Measurements from ENCODE around the gene TCEANC. TPM values are rescaled to one million over a fixed set of nuclear protein-coding genes. Genes with fewer than 3 reads are reported as not detected.
A peak's percentile ranks its signal among the peaks of the same experiment; 100 is the strongest.

Gene TCEANC
- total and polyA plus RNA-seq, 2 donors from 2014 or later = 2.6 to 5.3 TPM

DNA sequence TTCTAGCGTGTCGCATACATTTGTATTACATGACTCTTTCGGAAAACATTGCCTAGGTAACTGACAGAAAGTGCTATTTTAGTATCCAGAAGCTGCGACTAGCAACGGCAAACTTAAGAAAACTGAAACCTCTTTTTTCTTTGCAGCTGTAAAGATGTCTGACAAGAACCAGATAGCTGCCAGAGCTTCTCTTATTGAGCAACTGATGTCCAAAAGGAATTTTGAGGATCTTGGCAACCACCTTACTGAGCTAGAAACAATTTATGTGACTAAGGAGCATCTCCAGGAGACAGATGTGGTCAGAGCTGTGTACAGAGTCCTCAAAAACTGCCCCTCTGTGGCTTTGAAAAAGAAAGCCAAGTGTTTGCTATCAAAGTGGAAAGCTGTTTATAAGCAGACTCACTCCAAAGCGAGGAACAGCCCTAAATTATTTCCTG lies 9.4 kb downstream of the TCEANC start:
- intact Hi-C loops (cut with DNase I) = no loop called here
- Histone ChIP-seq H3K9me3 (ENCODE audit: control insufficient read depth in 2 of 3, insufficient read depth in 1 of 3, low read length in 3 of 3) (no peaks in the 10 kb centered on the region), H3K4me1 (ENCODE audit: control insufficient read depth in 2 of 3, insufficient read depth in 2 of 3, low read depth in 1 of 3, low read length in 3 of 3) (no peaks in the 10 kb centered on the region), H3K9ac (ENCODE audit: low read length in 3 of 3) (no peak overlapping the region), H3K4me3 (ENCODE audit: low read length in 3 of 3) (no peak overlapping the region), H3K27ac (ENCODE audit: low read depth in 2 of 2, low read length in 2 of 2) (no peak overlapping the region), H3K36me3 (ENCODE audit: control insufficient read depth in 2 of 3, insufficient read depth in 3 of 3, low read length in 3 of 3) (peaks cover 0 to 4% (median 2%) of the 10 kb centered on the region in 3 donors), H3K27me3 (ENCODE audit: control insufficient read depth, insufficient read depth, low read length) (peaks cover 8% of the 10 kb centered on the region)
- no peak for FAIRE-seq
- peak in 1 of 5 donors; percentile 62 for DNase-seq
- TF ChIP-seq, protein P1, sequence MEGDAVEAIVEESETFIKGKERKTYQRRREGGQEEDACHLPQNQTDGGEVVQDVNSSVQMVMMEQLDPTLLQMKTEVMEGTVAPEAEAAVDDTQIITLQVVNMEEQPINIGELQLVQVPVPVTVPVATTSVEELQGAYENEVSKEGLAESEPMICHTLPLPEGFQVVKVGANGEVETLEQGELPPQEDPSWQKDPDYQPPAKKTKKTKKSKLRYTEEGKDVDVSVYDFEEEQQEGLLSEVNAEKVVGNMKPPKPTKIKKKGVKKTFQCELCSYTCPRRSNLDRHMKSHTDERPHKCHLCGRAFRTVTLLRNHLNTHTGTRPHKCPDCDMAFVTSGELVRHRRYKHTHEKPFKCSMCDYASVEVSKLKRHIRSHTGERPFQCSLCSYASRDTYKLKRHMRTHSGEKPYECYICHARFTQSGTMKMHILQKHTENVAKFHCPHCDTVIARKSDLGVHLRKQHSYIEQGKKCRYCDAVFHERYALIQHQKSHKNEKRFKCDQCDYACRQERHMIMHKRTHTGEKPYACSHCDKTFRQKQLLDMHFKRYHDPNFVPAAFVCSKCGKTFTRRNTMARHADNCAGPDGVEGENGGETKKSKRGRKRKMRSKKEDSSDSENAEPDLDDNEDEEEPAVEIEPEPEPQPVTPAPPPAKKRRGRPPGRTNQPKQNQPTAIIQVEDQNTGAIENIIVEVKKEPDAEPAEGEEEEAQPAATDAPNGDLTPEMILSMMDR (IDR thresholded peaks at IDR 0.05; ENCODE audit: borderline replicate concordance, extremely low read depth, insufficient read depth) = no peak

DNA sequence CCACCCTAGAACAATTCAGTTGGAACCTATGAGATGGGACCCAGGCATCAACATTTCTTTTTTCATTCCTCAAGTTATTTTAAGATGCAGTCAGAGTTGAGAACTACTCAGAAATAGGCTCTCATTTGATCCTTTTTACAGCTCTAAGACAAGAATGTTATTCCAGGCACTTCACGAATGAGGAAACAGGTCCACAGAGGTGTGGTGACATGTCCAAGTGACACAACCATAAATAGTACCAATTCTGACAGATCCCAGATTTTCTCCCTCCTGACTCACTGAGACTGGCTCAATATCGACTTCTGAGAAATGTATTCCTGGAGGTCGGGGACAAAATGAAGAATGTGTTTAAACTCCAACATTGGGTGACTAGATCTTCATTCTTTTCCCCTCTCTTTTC lies 11.1 kb downstream of the TCEANC start:
- Histone ChIP-seq H3K27me3 (ENCODE audit: control insufficient read depth, insufficient read depth, low read length) (peaks cover 6% of the 10 kb centered on the region), H3K4me3 (ENCODE audit: low read length in 3 of 3) (no peak overlapping the region), H3K36me3 (ENCODE audit: control insufficient read depth in 2 of 3, insufficient read depth in 3 of 3, low read length in 3 of 3) (peaks cover 0 to 4% (median 2%) of the 10 kb centered on the region in 3 donors), H3K27ac (ENCODE audit: low read depth in 2 of 2, low read length in 2 of 2) (no peak overlapping the region), H3K9me3 (ENCODE audit: control insufficient read depth in 2 of 3, insufficient read depth in 1 of 3, low read length in 3 of 3) (no peaks in the 10 kb centered on the region), H3K4me1 (ENCODE audit: control insufficient read depth in 2 of 3, insufficient read depth in 2 of 3, low read depth in 1 of 3, low read length in 3 of 3) (no peaks in the 10 kb centered on the region), H3K9ac (ENCODE audit: low read length in 3 of 3) (no peak overlapping the region)
- DNase-seq (no peak), FAIRE-seq (no peak)
- intact Hi-C loops (cut with DNase I) = no loop called here
- TF ChIP-seq, protein P1 (IDR thresholded peaks at IDR 0.05; ENCODE audit: borderline replicate concordance, extremely low read depth, insufficient read depth) = no peak

DNA sequence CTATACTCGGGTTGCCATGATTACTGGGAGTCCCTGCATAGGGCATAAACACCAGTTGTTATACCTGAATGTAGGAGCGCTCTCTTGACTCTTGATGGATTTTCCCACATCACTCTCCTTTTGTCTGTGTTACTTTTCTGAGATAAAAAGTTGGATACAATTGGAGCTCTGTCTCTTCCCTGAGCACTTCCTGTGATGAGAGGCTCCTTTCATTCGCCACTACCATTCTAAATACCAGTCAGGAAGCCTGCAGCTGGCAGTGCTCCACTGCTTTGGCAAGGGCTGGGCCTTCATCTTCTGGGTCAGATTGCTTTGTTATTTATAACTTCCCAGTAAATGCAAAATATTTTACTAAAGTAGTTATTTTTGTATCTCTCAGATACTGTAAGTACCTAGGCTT lies 13.9 kb downstream of the TCEANC start:
- peaks cover 12% of the 10 kb centered on the region for H3K27me3 ChIP-seq (ENCODE audit: control insufficient read depth, insufficient read depth, low read length)
- TF ChIP-seq, protein P1 (IDR thresholded peaks at IDR 0.05; ENCODE audit: borderline replicate concordance, extremely low read depth, insufficient read depth) = no peak
- H3K4me3 ChIP-seq (ENCODE audit: low read length in 3 of 3) = no peak overlapping the region
- H3K4me1 ChIP-seq (ENCODE audit: control insufficient read depth in 2 of 3, insufficient read depth in 2 of 3, low read depth in 1 of 3, low read length in 3 of 3) = no peaks in the 10 kb centered on the region
- H3K9ac ChIP-seq (ENCODE audit: low read length in 3 of 3) = no peak overlapping the region
- FAIRE-seq (no peak), DNase-seq (peak in 1 of 5 donors; percentile 45)
- H3K36me3 ChIP-seq (ENCODE audit: control insufficient read depth in 2 of 3, insufficient read depth in 3 of 3, low read length in 3 of 3) = peaks cover 0 to 4% (median 0%) of the 10 kb centered on the region in 3 donors
- no peaks in the 10 kb centered on the region for H3K9me3 ChIP-seq (ENCODE audit: control insufficient read depth in 2 of 3, insufficient read depth in 1 of 3, low read length in 3 of 3)
- intact Hi-C loops (cut with DNase I) = no loop called here
- H3K27ac ChIP-seq (ENCODE audit: low read depth in 2 of 2, low read length in 2 of 2) = no peak overlapping the region

DNA sequence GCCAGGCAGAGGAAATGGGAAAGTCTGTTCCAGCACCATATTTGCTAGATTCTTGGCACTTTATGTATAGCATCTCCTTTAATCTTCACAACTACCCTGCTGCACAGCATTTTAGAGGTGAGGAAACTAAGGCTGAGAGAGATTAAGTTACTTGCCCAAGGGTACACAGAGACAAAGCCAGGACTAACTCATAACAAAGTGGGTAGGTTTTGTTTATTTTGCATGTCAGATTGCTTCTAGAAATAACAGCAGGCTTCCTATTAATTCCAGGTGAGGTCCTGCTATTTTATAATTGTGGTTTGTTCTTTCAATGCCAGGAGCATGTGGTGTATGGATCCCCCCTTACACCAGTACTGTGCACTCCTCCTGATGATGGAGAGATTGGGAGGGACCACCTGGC lies 15.0 kb downstream of the TCEANC start:
- Histone ChIP-seq H3K4me3 (ENCODE audit: low read length in 3 of 3) (no peak overlapping the region), H3K36me3 (ENCODE audit: control insufficient read depth in 2 of 3, insufficient read depth in 3 of 3, low read length in 3 of 3) (peaks cover 0 to 4% (median 0%) of the 10 kb centered on the region in 3 donors), H3K9me3 (ENCODE audit: control insufficient read depth in 2 of 3, insufficient read depth in 1 of 3, low read length in 3 of 3) (no peaks in the 10 kb centered on the region), H3K27ac (ENCODE audit: low read depth in 2 of 2, low read length in 2 of 2) (no peak overlapping the region), H3K27me3 (ENCODE audit: control insufficient read depth, insufficient read depth, low read length) (peaks cover 16% of the 10 kb centered on the region), H3K4me1 (ENCODE audit: control insufficient read depth in 2 of 3, insufficient read depth in 2 of 3, low read depth in 1 of 3, low read length in 3 of 3) (no peaks in the 10 kb centered on the region), H3K9ac (ENCODE audit: low read length in 3 of 3) (no peak overlapping the region)
- FAIRE-seq (no peak), DNase-seq (no peak)
- intact Hi-C loops (cut with DNase I) = no loop called here
- TF ChIP-seq, protein P1 (IDR thresholded peaks at IDR 0.05; ENCODE audit: borderline replicate concordance, extremely low read depth, insufficient read depth) = no peak

All from kidney (tissue), 14 donors.